GM12864 (cell line): Measurements from ENCODE around the gene PHF21A.
"Not testable (repeated sequence)": the region's sequence is repeated elsewhere in the genome, so short reads cannot be mapped to it uniquely, and the experiment has no call there.

Experiments
- DNase-seq: peaks from one replicate; pipeline ENCODE4 v3.0.0-alpha.2; 2011; ENCODE audit warnings: low read depth
- H3K4me3 ChIP-seq: 2 replicates; pipeline ENCODE4 v1.5.1; 2011; ENCODE audit warnings: mild to moderate bottlenecking, low read depth, low read length, control low read depth
- CTCF ChIP-seq: IDR thresholded peaks from 2 replicates; pipeline ENCODE4 v1.5.1; 2011; ENCODE audit warnings: low read depth, mild to moderate bottlenecking, moderate library complexity, low read length, control low read depth, inconsistent platforms; ENCODE audit errors: missing control alignments

The PHF21A gene

GRCh38 chr11:45900916-45901617 lies 220.2 kb downstream of the PHF21A start:
- no peak for DNase-seq
- H3K4me3 ChIP-seq = no peak overlapping the region
- no peak for TF ChIP-seq CTCF

GRCh38 chr11:45900175-45900800 lies 221.0 kb downstream of the PHF21A start:
- DNase-seq, H3K4me3 ChIP-seq: not testable (repeated sequence)

GRCh38 chr11:45899448-45900174 lies 221.6 kb downstream of the PHF21A start:
- peak overlapping the region; percentile 40 for H3K4me3 ChIP-seq
- DNase-seq = no peak
- TF ChIP-seq CTCF = no peak

- TF ChIP-seq CTCF = no peak
- no peak for DNase-seq
- no peak overlapping the region for H3K4me3 ChIP-seq
Observed at GRCh38 chr11:45899086-45899447, 222.2 kb downstream of the PHF21A start.

GRCh38 chr11:45897556-45897955 lies 223.7 kb downstream of the PHF21A start:
- no peak for TF ChIP-seq CTCF
- H3K4me3 ChIP-seq = no peak overlapping the region
- no peak for DNase-seq

- H3K4me3 ChIP-seq = no peak overlapping the region
- no peak for DNase-seq
- TF ChIP-seq CTCF = no peak
Observed at GRCh38 chr11:45896422-45896984, 224.8 kb downstream of the PHF21A start.

GRCh38 chr11:45895553-45896259 lies 225.5 kb downstream of the PHF21A start:
- no peak overlapping the region for H3K4me3 ChIP-seq
- DNase-seq = no peak
- TF ChIP-seq CTCF = no peak
